IMR-90 (cell line): ENCODE measurements around the gene CNOT2.

ENCODE experiments used
- CTCF ChIP-seq: conservative IDR thresholded peaks from 2 replicates; pipeline ENCODE4 v1.5.1; 2012; ENCODE audit warnings: mild to moderate bottlenecking, low read depth, low read length, improper control_type of control experiment
- FOS ChIP-seq: fragments of 150-350 bp; IDR thresholded peaks from 2 replicates; pipeline ENCODE4 v1.6.1; 2016; ENCODE audit warnings: low read depth, low read length
- MAZ ChIP-seq: IDR thresholded peaks from 2 replicates; pipeline ENCODE4 v1.6.1; 2012; ENCODE audit warnings: low read depth, mild to moderate bottlenecking, low read length, improper control_type of control experiment, moderate library complexity, borderline replicate concordance
- POLR2A ChIP-seq: IDR thresholded peaks from 2 replicates; pipeline ENCODE4 v1.6.1; 2012; ENCODE audit warnings: mild to moderate bottlenecking, low read depth, low read length
- RFX5 ChIP-seq: IDR thresholded peaks from 2 replicates; pipeline ENCODE4 v1.8.0; 2012; ENCODE audit warnings: low read depth, mild to moderate bottlenecking, low read length, moderate library complexity

GRCh38 chr12:70305794-70306193 lies 62.6 kb downstream of the CNOT2 start:
- no peak for TF ChIP-seq CTCF
- no peak for TF ChIP-seq POLR2A
- no peak for TF ChIP-seq RFX5
- no peak for TF ChIP-seq MAZ
- TF ChIP-seq FOS, result no peak
